B cell (primary cell): ENCODE data around the gene HK3. TPM values are rescaled to one million over a fixed set of nuclear protein-coding genes. Genes with fewer than 3 reads are reported as not detected.

Experiments used
- ATAC-seq: fragments of 200-7000 bp; cut with Tn5 transposase; one replicate; pipeline ENCODE4 v1.10.0; 2021; ENCODE audit warnings: low read depth, mild to moderate bottlenecking, moderate number of reproducible peaks, moderate library complexity
- CTCF ChIA-PET: fragments of 350-600 bp; sonication (Branson Sonifier 250); formaldehyde crosslinking; loops from one replicate; lab custom pipeline; 2021; ENCODE audit warnings: antibody characterized with exemption, inconsistent platforms; lab: Charles Lee
- POLR2A ChIA-PET: fragments of 350-600 bp; sonication (Branson Sonifier 250); formaldehyde crosslinking; loops from one replicate; lab custom pipeline; 2021; ENCODE audit warnings: antibody characterized with exemption; lab: Charles Lee
- DNase-seq: peaks from one replicate; pipeline ENCODE4 v3.0.0; 2013
- H2AFZ ChIP-seq: 2 replicates; pipeline ENCODE4 v1.6.1; 2012; ENCODE audit warnings: mild to moderate bottlenecking, low read depth, low read length; ENCODE audit not compliant: insufficient read depth, poor library complexity, severe bottlenecking
- H3K27ac ChIP-seq, 2 donors: 1 replicate in 1 of 2; 2 replicates in 1 of 2; pipeline ENCODE4 v1.5.1; 2012 to 2013; ENCODE audit warnings: low read length in 2 of 2, mild to moderate bottlenecking in 2 of 2, moderate library complexity in 1 of 2
- H3K27me3 ChIP-seq, 4 experiments: fragments of 200-600 bp in 1 of 4; sonication (generic) in 1 of 4; replicated peaks in 1 of 4; 1 replicate in 2 of 4; 2 replicates in 2 of 4; pipeline versions ENCODE4 v1.6.1 to v1.7.0; 2013 to 2016; ENCODE audit warnings: low read length in 3 of 4, mild to moderate bottlenecking in 2 of 4, mixed read lengths in 1 of 4, moderate library complexity in 1 of 4; ENCODE audit not compliant: insufficient read depth in 4 of 4, control insufficient read depth in 3 of 4; ENCODE audit errors: control extremely low read depth in 1 of 4
- H3K36me3 ChIP-seq, 2 experiments: replicated peaks in 1 of 2; 1 replicate in 1 of 2; 2 replicates in 1 of 2; pipeline versions ENCODE4 v1.6.1 to v1.7.1; 2013; ENCODE audit warnings: low read length in 1 of 2; ENCODE audit not compliant: insufficient read depth in 2 of 2, control insufficient read depth in 1 of 2; ENCODE audit errors: control extremely low read depth in 1 of 2, extremely low read depth in 1 of 2
- H3K4me1 ChIP-seq, 2 donors: fragments of 200-600 bp in 1 of 2; sonication (generic) in 1 of 2; 1 replicate in 1 of 2; 2 replicates in 1 of 2; pipeline versions ENCODE4 v1.5.1 to v1.6.1; 2013 to 2017; ENCODE audit warnings: low read length in 2 of 2; ENCODE audit not compliant: control insufficient read depth in 2 of 2, insufficient read depth in 2 of 2
- H3K4me2 ChIP-seq: replicated peaks from 2 replicates; pipeline ENCODE3; 2012; ENCODE audit warnings: mild to moderate bottlenecking, low read depth, low read length; ENCODE audit not compliant: poor library complexity, severe bottlenecking
- H3K4me3 ChIP-seq, 5 experiments: fragments of 200-600 bp in 1 of 5; sonication (generic) in 1 of 5; 1 replicate in 3 of 5; 2 replicates in 2 of 5; pipeline versions ENCODE4 v1.5.1 to v1.7.0; 2011 to 2016; ENCODE audit warnings: low read length in 4 of 5, mild to moderate bottlenecking in 4 of 5, low read depth in 2 of 5, control low read depth in 1 of 5, moderate library complexity in 1 of 5; ENCODE audit not compliant: insufficient read depth in 1 of 5; ENCODE audit errors: control extremely low read depth in 1 of 5, extremely low read depth in 1 of 5
- H3K79me2 ChIP-seq: fragments of 200-600 bp; sonication (generic); one replicate; pipeline ENCODE4 v1.6.0; 2016; ENCODE audit warnings: low read length; ENCODE audit not compliant: control insufficient read depth, insufficient read depth
- H3K9ac ChIP-seq: fragments of 200-600 bp; sonication (generic); 2 replicates; pipeline ENCODE4 v1.6.1; 2017; ENCODE audit warnings: mild to moderate bottlenecking, low read length, moderate library complexity
- H3K9me3 ChIP-seq, 3 donors: one replicate each; pipeline versions ENCODE4 v1.6.1 to v1.7.1; 2013; ENCODE audit warnings: low read length in 2 of 3; ENCODE audit not compliant: control insufficient read depth in 2 of 3, insufficient read depth in 1 of 3; ENCODE audit errors: control extremely low read depth in 1 of 3
- H4K20me1 ChIP-seq: 2 replicates; pipeline ENCODE4 v1.6.0; 2012; ENCODE audit warnings: mild to moderate bottlenecking, low read length; ENCODE audit not compliant: insufficient read depth, control insufficient read depth, poor library complexity, severe bottlenecking
- H3K27ac Mint-ChIP-seq: one replicate; pipeline ENCODE4 v1.8.0; 2021; ENCODE audit warnings: mixed read lengths
- H3K27me3 Mint-ChIP-seq: one replicate; pipeline ENCODE4 v1.8.0; 2021; ENCODE audit warnings: mixed read lengths
- H3K4me1 Mint-ChIP-seq: one replicate; pipeline ENCODE4 v1.8.0; 2021; ENCODE audit warnings: mixed read lengths
- H3K4me3 Mint-ChIP-seq: one replicate; pipeline ENCODE4 v1.8.0; 2021; ENCODE audit warnings: mixed read lengths
- H3K9me3 Mint-ChIP-seq: one replicate; pipeline ENCODE4 v1.8.0; 2022; ENCODE audit warnings: mixed read lengths; ENCODE audit not compliant: insufficient read depth
- CTCF ChIP-seq: fragments of 200-600 bp; IDR thresholded peaks from one replicate; pipeline ENCODE4 v1.8.0; 2022; ENCODE audit warnings: antibody characterized with exemption, mild to moderate bottlenecking
- EZH2 ChIP-seq: IDR thresholded peaks from 2 replicates; pipeline ENCODE4 v1.6.1; 2012; ENCODE audit warnings: borderline replicate concordance, low read depth, mild to moderate bottlenecking, moderate library complexity, low read length; ENCODE audit not compliant: insufficient read depth, poor library complexity, severe bottlenecking
- WGBS: methylation state at CpG from one replicate; pipeline ENCODE4 v1.1.5; 2013; ENCODE audit warnings: missing lambda C conversion rate; ENCODE audit not compliant: insufficient coverage; 5-methylcytosine and 5-hydroxymethylcytosine counted together
- intact Hi-C: fragments of 100-400 bp; cut with micrococcal nuclease; formaldehyde crosslinking; loops from one replicate; pipeline ENCODE4 v1.10.0; 2022
- polyA plus RNA-seq: library from polyadenylated mRNA; depleted of rRNA; stranded (reverse); fragments of >200 nt; gene quantifications from 2 replicates; pipeline ENCODE4 v1.2.3, GENCODE V29; 2012
- total RNA-seq, 2 donors: library from RNA; stranded (reverse); fragments of 120-200 nt in 1 of 2; gene quantifications; 1 replicate in 1 of 2; 2 replicates in 1 of 2; pipeline versions ENCODE4 v1.2.3 to v1.2.4, GENCODE V29; 2013 to 2022

Gene HK3
- total and polyA plus RNA-seq, 2 donors (not counting 1 experiment from before 2014, with no cell fraction given): 0.30 to 5.0 TPM

- CTCF ChIA-PET: interaction anchor here (0.9 kb wide), 1 partner anchor 365 kb away, joined by 4 read pairs; no protein-coding TSS in a partner anchor
- Histone ChIP-seq H3K79me2 (peaks cover 9% of the 10 kb centered on the region), H3K36me3 (peaks cover 15 to 62% of the 10 kb centered on the region in 2 experiments), H3K27ac (no peak overlapping the region), H3K9ac (no peak overlapping the region), H4K20me1 (peaks cover 7% of the 10 kb centered on the region), H3K27me3 (no peaks in the 10 kb centered on the region), H3K4me1 (no peaks in the 10 kb centered on the region), H3K4me2 (no peak overlapping the region), H3K4me3 (no peak overlapping the region), H3K9me3 (no peaks in the 10 kb centered on the region), H2AFZ (no peak overlapping the region)
- ATAC-seq: no peak
- intact Hi-C loops: no loop called here
- no peaks in the 10 kb centered on the region for H3K27me3 Mint-ChIP-seq
- no peaks in the 10 kb centered on the region for H3K4me1 Mint-ChIP-seq
- no peak for TF ChIP-seq EZH2
- TF ChIP-seq CTCF: no peak
- WGBS: 83% methylated on average over 1 of the region's 1 CpG
- no peaks in the 10 kb centered on the region for H3K9me3 Mint-ChIP-seq
- POLR2A ChIA-PET: interaction anchor here (0.7 to 0.9 kb wide), 2 partner anchors 117 to 388 kb away, joined by 6 read pairs; no protein-coding TSS in a partner anchor
- no peak overlapping the region for H3K4me3 Mint-ChIP-seq
- DNase-seq: no peak
- no peak overlapping the region for H3K27ac Mint-ChIP-seq
These were observed 39.3 kb upstream of the HK3 start for GRCh38 chr5:176938472-176938871.

- ChIA-PET POLR2A (no interaction called here), CTCF (no interaction called here)
- TF ChIP-seq CTCF (no peak), EZH2 (no peak)
- Histone ChIP-seq H3K27ac (no peak overlapping the region), H3K4me1 (no peaks in the 10 kb centered on the region), H3K36me3 (peaks cover 19 to 56% of the 10 kb centered on the region in 2 experiments), H3K79me2 (peaks cover 5% of the 10 kb centered on the region), H4K20me1 (peaks cover 10% of the 10 kb centered on the region), H3K4me3 (no peak overlapping the region), H3K9ac (no peak overlapping the region), H3K27me3 (no peaks in the 10 kb centered on the region), H3K9me3 (no peaks in the 10 kb centered on the region), H2AFZ (no peak overlapping the region), H3K4me2 (no peak overlapping the region)
- peaks cover 9% of the 10 kb centered on the region for H3K4me1 Mint-ChIP-seq
- intact Hi-C loops: no loop called here
- H3K9me3 Mint-ChIP-seq: no peaks in the 10 kb centered on the region
- no peak overlapping the region for H3K4me3 Mint-ChIP-seq
- ATAC-seq (no peak), DNase-seq (no peak)
- no CpG with 5 or more reads among the region's 1 CpG for WGBS
- H3K27me3 Mint-ChIP-seq: no peaks in the 10 kb centered on the region
- H3K27ac Mint-ChIP-seq: no peak overlapping the region
These were observed 35.9 kb upstream of the HK3 start for GRCh38 chr5:176935017-176935416.
